SHP77 (cell line): ENCODE measurements around the gene TACC2.

ENCODE experiments used
- DNase-seq, 2 experiments: peaks; one replicate each; lab custom pipeline; 2025; lab: John Stamatoyannopoulos, UW

The TACC2 gene

GRCh38 chr10:122168598-122169394 is 179.8 kb downstream of the TACC2 start:
- DNase-seq: no peak

GRCh38 chr10:122170802-122171201 is 181.8 kb downstream of the TACC2 start:
- no peak for DNase-seq

- DNase-seq: no peak
Measured at GRCh38 chr10:122171302-122172075, 182.5 kb downstream of the TACC2 start.

GRCh38 chr10:122172361-122173008 is 183.5 kb downstream of the TACC2 start:
- no peak for DNase-seq

- DNase-seq: no peak
Measured at GRCh38 chr10:122173337-122173736, 184.4 kb downstream of the TACC2 start.

GRCh38 chr10:122173766-122174435 is 184.9 kb downstream of the TACC2 start:
- DNase-seq: no peak

- DNase-seq: no peak
Measured at GRCh38 chr10:122176232-122177213, 187.6 kb downstream of the TACC2 start.

GRCh38 chr10:122178655-122179054 is 189.7 kb downstream of the TACC2 start:
- DNase-seq: no peak

- no peak for DNase-seq
Measured at GRCh38 chr10:122181041-122181732, 192.2 kb downstream of the TACC2 start.

GRCh38 chr10:122181876-122182275 is 192.9 kb downstream of the TACC2 start:
- DNase-seq: no peak

GRCh38 chr10:122182308-122182707 is 193.3 kb downstream of the TACC2 start:
- DNase-seq: no peak

- DNase-seq: no peak
Measured at GRCh38 chr10:122184254-122184653, 195.3 kb downstream of the TACC2 start.

- no peak for DNase-seq
Measured at GRCh38 chr10:122185643-122186042, 196.7 kb downstream of the TACC2 start.

GRCh38 chr10:122186816-122187810 is 198.2 kb downstream of the TACC2 start:
- no peak for DNase-seq

- DNase-seq: no peak
Measured at GRCh38 chr10:122188706-122189105, 199.7 kb downstream of the TACC2 start.

GRCh38 chr10:122189185-122189584 is 200.2 kb downstream of the TACC2 start:
- DNase-seq: no peak

GRCh38 chr10:122190176-122190943 is 201.4 kb downstream of the TACC2 start:
- DNase-seq: no peak

- no peak for DNase-seq
Measured at GRCh38 chr10:122191936-122192541, 203.1 kb downstream of the TACC2 start.
